Spleen (tissue), 13 donors: Measurements from ENCODE around the gene COX6A1. TPM values are rescaled to one million over a fixed set of nuclear protein-coding genes. Genes with fewer than 3 reads are reported as not detected.

Source experiments
- DNase-seq: peaks from one replicate; pipeline ENCODE4 v3.0.0-alpha.2; 2020
- H3K27ac ChIP-seq, 8 donors: fragments of 200-600 bp; sonication (generic) in 7 of 8; 1 replicate in 4 of 8; 2 replicates in 4 of 8; pipeline versions ENCODE4 v1.5.0 to v1.8.0; 2016 to 2021; ENCODE audit warnings: inconsistent platforms in 4 of 8, mild to moderate bottlenecking in 4 of 8, moderate library complexity in 1 of 8
- H3K27me3 ChIP-seq, 7 donors: fragments of 200-600 bp; sonication (generic) in 6 of 7; replicated peaks in 1 of 7; 1 replicate in 4 of 7; 2 replicates in 3 of 7; pipeline versions ENCODE4 v1.5.0 to v1.8.0; 2016 to 2021; ENCODE audit warnings: inconsistent platforms in 3 of 7, mild to moderate bottlenecking in 1 of 7
- H3K36me3 ChIP-seq, 6 donors: fragments of 200-600 bp; sonication (generic) in 5 of 6; 1 replicate in 4 of 6; 2 replicates in 2 of 6; pipeline versions ENCODE4 v1.5.0 to v1.8.0; 2016 to 2021; ENCODE audit warnings: inconsistent platforms in 2 of 6
- H3K4me1 ChIP-seq, 6 donors: fragments of 200-600 bp; sonication (generic) in 5 of 6; 1 replicate in 3 of 6; 2 replicates in 3 of 6; pipeline versions ENCODE4 v1.5.0 to v1.8.0; 2016 to 2021; ENCODE audit warnings: inconsistent platforms in 3 of 6
- H3K4me3 ChIP-seq, 8 donors: fragments of 200-600 bp; sonication (generic) in 7 of 8; 1 replicate in 4 of 8; 2 replicates in 4 of 8; pipeline versions ENCODE4 v1.5.0 to v1.8.0; 2016 to 2021; ENCODE audit warnings: inconsistent platforms in 4 of 8, mild to moderate bottlenecking in 4 of 8, moderate library complexity in 2 of 8
- H3K9me3 ChIP-seq, 8 donors: fragments of 200-600 bp; sonication (generic) in 7 of 8; 1 replicate in 4 of 8; 2 replicates in 4 of 8; pipeline versions ENCODE4 v1.5.0 to v1.8.0; 2016 to 2021; ENCODE audit warnings: inconsistent platforms in 4 of 8
- CTCF ChIP-seq, 11 experiments: fragments of 200-600 bp in 7 of 11; fragments of 450-650 bp in 4 of 11; sonication (generic) in 4 of 11; IDR thresholded peaks in 8 of 11; conservative IDR thresholded peaks in 3 of 11; 1 replicate in 7 of 11; 2 replicates in 4 of 11; pipeline versions ENCODE4 v1.4.0 to v1.8.0; 2016 to 2021; ENCODE audit warnings: antibody characterized with exemption in 11 of 11, inconsistent platforms in 4 of 11, mild to moderate bottlenecking in 1 of 11
- POLR2A ChIP-seq, 3 donors: fragments of 450-650 bp; IDR thresholded peaks; one replicate each; pipeline ENCODE4 v1.5.1; 2017; ENCODE audit warnings: antibody characterized with exemption in 3 of 3, mild to moderate bottlenecking in 1 of 3
- POLR2AphosphoS5 ChIP-seq, 3 donors: sonication (generic); formaldehyde crosslinking; IDR thresholded peaks; one replicate each; pipeline ENCODE4 v1.5.1; 2017; ENCODE audit warnings: antibody characterized with exemption in 3 of 3
- WGBS, 5 donors: extraction: QIAGEN DNeasy Blood & Tissue Kit in 3 of 5; methylation state at CpG; one replicate each; pipeline versions ENCODE4 v1.1.5 to v1.1.7; 2013 to 2018; 5-methylcytosine and 5-hydroxymethylcytosine counted together
- intact Hi-C: fragments of 100-400 bp; cut with DNase I; formaldehyde crosslinking; loops from one replicate; pipeline ENCODE4 v1.15.0; 2023; ENCODE audit warnings: low total_unique reads
- long read RNA-seq, 2 donors: transcript quantifications; one replicate each; lab custom pipeline, GENCODE V29; 2026
- polyA plus RNA-seq, 3 donors: library from polyadenylated mRNA; stranded (reverse); fragments of 200-250 nt; gene quantifications; one replicate each; pipeline ENCODE4 v1.2.1, GENCODE V29; 2013
- total RNA-seq, 7 donors: library from RNA; depleted of rRNA in 3 of 7; stranded (reverse); fragments of >200 nt in 3 of 7; fragmentation: NEBNext Ultra II Directional in 4 of 7; extraction: Animal tissue kit (Norgen Biotek cat#: 25700) in 4 of 7; gene quantifications; one replicate each; pipeline versions ENCODE4 v1.1.0 to v1.2.1, GENCODE V29; 2016 to 2021
- donor health status: healthy with polysubstance abuse.
- donor health status: DM: no; HTN: no; CAD: no; lungs with moderate emphysema.
- donor health status: DM: no; HTN: no; CAD: no.
- donor health status: Bipolar disorder and iron deficiency.
- donor health status: healthy.
- donor health status: DM: no; HTN: no; CAD: no.
- donor health status: DM: yes; HTN: yes; CAD: no.

COX6A1 gene
- total RNA-seq (100 to 1,000 TPM; 182 to 427 (median 190) TPM), polyA plus RNA-seq (100 to 1,000 TPM; 382 to 551 (median 480) TPM)
- long read RNA-seq, donor 1, transcript COX6A1-202 (1 exons, 767 nt): minor isoform, 10 of 280 reads
- long read RNA-seq, donor 1, transcript COX6A1-201 (3 exons, 572 nt): major isoform, 256 of 280 reads
- long read RNA-seq, donor 1, transcript COX6A1-203 (2 exons, 572 nt): minor isoform, 5 of 280 reads
- long read RNA-seq, donor 1, partial matches to known transcripts: 9 of 280 reads
- long read RNA-seq, donor 1, other reads (novel, unspliced or antisense): 0 of 280 reads
- long read RNA-seq, donor 2, transcript COX6A1-201 (3 exons, 572 nt): major isoform, 152 of 161 reads
- long read RNA-seq, donor 2, partial matches to known transcripts: 5 of 161 reads
- long read RNA-seq, donor 2, other reads (novel, unspliced or antisense): 0 of 161 reads

GRCh38 chr12:120437735-120438494 is at the start of gene COX6A1:
Gene COX6A1 (plus strand): TSS chr12:120438113. CDS start chr12:120438127, 14 bp downstream.
- peaks cover 2 to 41% (median 21%) of the 10 kb centered on the region in 6 donors for H3K36me3 ChIP-seq
- intact Hi-C loops: loop anchor here (10.0 kb wide), 1 partner anchor 113 kb away; the partner anchor contains the start of gene PLA2G1B
- 0 to 2% (median 1%) methylated on average over 27 to 59 of the region's 59 CpGs for WGBS, 5 donors
- DNase-seq: peak; percentile 98
- peak within 1 kb of the TSS; percentile 78 to 98 (median 88) for H3K4me3 ChIP-seq
- TF ChIP-seq POLR2AphosphoS5 (IDR thresholded peaks at IDR 0.05): peak; percentile 86 to 92 (median 91)
- no peak for TF ChIP-seq POLR2A (IDR thresholded peaks at IDR 0.05)
- peak in 5 of 11 experiments; percentile 16 to 45 (median 36) for TF ChIP-seq CTCF (IDR thresholded peaks at IDR 0.05 in 8 of 11, conservative IDR thresholded peaks at IDR 0.05 in 3 of 11)
- no peaks in the 10 kb centered on the region for H3K9me3 ChIP-seq
- H3K4me1 ChIP-seq: peaks cover 17 to 42% (median 24%) of the 10 kb centered on the region in 6 donors
- peak within 1 kb of the TSS; percentile 79 to 93 (median 90) for H3K27ac ChIP-seq
- H3K27me3 ChIP-seq: peaks cover 0 to 8% (median 0%) of the 10 kb centered on the region in 7 donors

- intact Hi-C loops: no loop called here
- 12 to 15% (median 14%) methylated on average over 23 to 24 of the region's 24 CpGs for WGBS, 5 donors
- no peak overlapping the region for H3K27ac ChIP-seq
- H3K36me3 ChIP-seq: no peaks in the 10 kb centered on the region
- no peak overlapping the region for H3K4me3 ChIP-seq
- DNase-seq: no peak
- H3K4me1 ChIP-seq: peaks cover 0 to 6% (median 0%) of the 10 kb centered on the region in 6 donors
- peaks cover 0 to 83% (median 13%) of the 10 kb centered on the region in 7 donors for H3K27me3 ChIP-seq
- H3K9me3 ChIP-seq: no peaks in the 10 kb centered on the region
- TF ChIP-seq POLR2A (IDR thresholded peaks at IDR 0.05): no peak
- no peak for TF ChIP-seq CTCF (IDR thresholded peaks at IDR 0.05 in 8 of 11, conservative IDR thresholded peaks at IDR 0.05 in 3 of 11)
- no peak for TF ChIP-seq POLR2AphosphoS5 (IDR thresholded peaks at IDR 0.05)
These were observed 49.0 kb upstream of the COX6A1 start for GRCh38 chr12:120388691-120389481.

GRCh38 chr12:120390540-120391120 is 47.3 kb upstream of the COX6A1 start:
- H3K4me3 ChIP-seq: no peak overlapping the region
- no peak for DNase-seq
- no peaks in the 10 kb centered on the region for H3K9me3 ChIP-seq
- TF ChIP-seq POLR2A (IDR thresholded peaks at IDR 0.05) (no peak), POLR2AphosphoS5 (IDR thresholded peaks at IDR 0.05) (no peak), CTCF (IDR thresholded peaks at IDR 0.05 in 8 of 11, conservative IDR thresholded peaks at IDR 0.05 in 3 of 11) (no peak)
- intact Hi-C loops: no loop called here
- H3K4me1 ChIP-seq: peaks cover 0 to 9% (median 3%) of the 10 kb centered on the region in 6 donors
- H3K27ac ChIP-seq: no peak overlapping the region
- peaks cover 0 to 81% (median 13%) of the 10 kb centered on the region in 7 donors for H3K27me3 ChIP-seq
- H3K36me3 ChIP-seq: no peaks in the 10 kb centered on the region
- WGBS, 5 donors: 87 to 100% (median 95%) methylated on average over 1 of the region's 1 CpG
